Measurements from ENCODE around the gene DAB2.

DAB2 gene

GRCh38 chr5:39331861-39332381 is 92.9 kb downstream of the DAB2 start:
- no peak overlapping the region for H3K4me3 ChIP-seq (ENCODE audit: low read depth, low read length)
- TF ChIP-seq CTCF (IDR thresholded peaks at IDR 0.05; ENCODE audit: low read depth, low read length) = no peak

GRCh38 chr5:39328731-39329130 is 96.0 kb downstream of the DAB2 start:
- no peak for TF ChIP-seq CTCF (IDR thresholded peaks at IDR 0.05; ENCODE audit: low read depth, low read length)
- no peak overlapping the region for H3K4me3 ChIP-seq (ENCODE audit: low read depth, low read length)

- H3K4me3 ChIP-seq (ENCODE audit: low read depth, low read length) = no peak overlapping the region
- no peak for TF ChIP-seq CTCF (IDR thresholded peaks at IDR 0.05; ENCODE audit: low read depth, low read length)
These were observed 101.2 kb downstream of the DAB2 start for GRCh38 chr5:39323542-39323941.
